Activated CD4-positive, alpha-beta T cell treated with anti-CD3 and anti-CD28 coated beads, Interleukin-2, amount 50 U/mL, for 4 hours (primary cell): Measurements from ENCODE around the gene RASGEF1C.

Source experiments
- DNase-seq, 2 experiments: peaks; one replicate each; pipeline ENCODE4 v3.0.0-alpha.2; 2020

The RASGEF1C gene

GRCh38 chr5:180079702-180080466 lies 129.1 kb downstream of the RASGEF1C start:
- DNase-seq, result no peak

DNA sequence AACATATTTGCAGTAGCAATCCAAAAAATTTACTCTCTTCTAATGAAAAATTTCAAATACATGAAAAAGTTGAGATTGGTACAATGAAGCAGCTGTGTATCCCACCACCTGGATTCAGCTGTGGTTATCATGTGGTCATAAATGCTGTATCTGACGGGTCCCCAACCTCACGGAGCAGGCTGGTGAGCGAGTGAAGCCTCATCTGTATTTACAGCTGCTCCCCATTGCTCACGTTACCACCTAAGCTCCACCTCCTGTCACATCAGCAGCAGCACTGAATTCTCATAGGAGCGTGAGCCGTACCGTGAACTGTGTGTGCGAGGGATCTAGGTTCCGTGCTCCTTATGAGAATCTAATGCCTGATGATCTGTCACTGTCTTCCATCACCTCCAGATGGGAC lies 130.7 kb downstream of the RASGEF1C start:
- no peak for DNase-seq

GRCh38 chr5:180077594-180078284 lies 131.3 kb downstream of the RASGEF1C start:
- no peak for DNase-seq

GRCh38 chr5:180075703-180076102 lies 133.3 kb downstream of the RASGEF1C start:
- DNase-seq, result no peak

- DNase-seq, result no peak
These were observed 134.5 kb downstream of the RASGEF1C start for GRCh38 chr5:180074462-180074861.

DNA sequence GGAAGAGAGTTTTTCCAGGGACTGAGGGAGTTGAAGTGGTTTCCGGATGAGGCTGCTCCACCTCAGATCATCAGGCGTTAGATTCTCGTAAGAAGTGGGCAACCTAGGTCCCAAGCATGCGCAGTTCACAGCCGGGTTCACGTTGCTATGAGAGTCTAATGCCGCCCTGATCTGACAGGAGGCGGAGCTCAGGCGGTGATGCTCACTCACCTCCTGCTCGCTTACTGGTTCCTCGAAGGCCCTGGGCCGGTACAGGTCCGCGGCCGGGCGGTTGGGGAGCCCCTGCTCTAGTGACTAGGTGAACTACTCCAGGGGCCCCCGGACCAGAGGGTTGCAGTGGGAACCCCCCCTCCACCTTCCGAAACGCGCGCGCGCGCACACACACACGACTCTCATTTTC lies 136.5 kb downstream of the RASGEF1C start:
- DNase-seq, result peak in 1 of 2 experiments; percentile 2

DNA sequence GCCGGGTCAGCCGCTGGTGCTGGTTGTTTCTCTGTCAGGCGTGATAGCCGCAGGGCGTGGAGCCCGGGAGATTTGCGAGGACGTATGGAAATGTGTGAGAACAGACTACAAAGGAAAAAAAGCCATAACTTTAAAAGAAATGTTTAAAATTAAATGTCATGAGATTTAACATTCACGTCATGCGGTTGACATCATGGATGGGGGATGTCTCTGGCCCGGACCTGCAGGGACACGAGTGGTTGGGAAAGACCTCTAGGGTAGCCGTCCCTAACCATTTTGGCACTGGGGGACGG lies 136.8 kb downstream of the RASGEF1C start:
- peak in 1 of 2 experiments; percentile 3 for DNase-seq

GRCh38 chr5:180071531-180072255 lies 137.3 kb downstream of the RASGEF1C start, which contains the start of gene RNF130:
TSS of gene RNF130 (minus strand) at chr5:180071759. CDS start at chr5:180071702, 57 bp downstream.
- peak; percentile 67 to 77 for DNase-seq

DNA sequence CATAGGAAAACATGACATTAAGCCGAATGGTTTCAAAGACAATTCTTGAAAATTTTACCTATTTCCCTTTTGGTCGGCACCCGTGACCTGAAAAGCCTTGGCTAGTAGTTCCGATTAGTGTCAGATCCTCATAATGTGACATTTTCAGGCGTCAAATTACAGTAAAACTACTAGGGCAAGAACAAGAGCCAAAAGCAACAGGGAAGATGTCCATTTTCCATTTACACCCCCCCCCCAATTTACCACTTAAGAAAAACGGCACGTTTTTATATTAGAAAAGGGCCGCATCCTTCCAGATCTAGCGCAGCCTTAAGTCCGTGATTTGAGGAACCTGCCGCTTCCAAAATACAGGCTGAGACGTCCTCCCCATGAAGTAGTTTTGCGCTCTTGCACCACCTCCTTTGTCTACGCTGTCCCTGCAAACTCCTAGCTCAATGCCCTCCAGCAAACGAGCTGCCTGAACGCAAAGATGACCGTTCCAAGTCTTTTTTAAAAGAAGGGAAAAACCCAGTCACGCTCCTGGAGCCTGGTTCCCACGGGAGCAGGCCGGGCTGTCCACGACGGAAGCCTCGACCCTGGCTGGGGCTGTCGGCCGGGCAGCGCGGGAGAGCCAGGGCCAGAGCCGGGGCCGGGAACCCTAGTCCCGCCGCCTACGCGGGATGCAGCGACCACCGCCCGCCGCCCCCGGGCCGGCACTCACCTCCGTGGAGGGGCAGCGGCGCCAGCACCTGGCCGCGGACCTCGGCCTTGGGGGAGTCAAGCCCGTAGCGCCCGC lies 138.1 kb downstream of the RASGEF1C start:
- no peak for DNase-seq

DNA sequence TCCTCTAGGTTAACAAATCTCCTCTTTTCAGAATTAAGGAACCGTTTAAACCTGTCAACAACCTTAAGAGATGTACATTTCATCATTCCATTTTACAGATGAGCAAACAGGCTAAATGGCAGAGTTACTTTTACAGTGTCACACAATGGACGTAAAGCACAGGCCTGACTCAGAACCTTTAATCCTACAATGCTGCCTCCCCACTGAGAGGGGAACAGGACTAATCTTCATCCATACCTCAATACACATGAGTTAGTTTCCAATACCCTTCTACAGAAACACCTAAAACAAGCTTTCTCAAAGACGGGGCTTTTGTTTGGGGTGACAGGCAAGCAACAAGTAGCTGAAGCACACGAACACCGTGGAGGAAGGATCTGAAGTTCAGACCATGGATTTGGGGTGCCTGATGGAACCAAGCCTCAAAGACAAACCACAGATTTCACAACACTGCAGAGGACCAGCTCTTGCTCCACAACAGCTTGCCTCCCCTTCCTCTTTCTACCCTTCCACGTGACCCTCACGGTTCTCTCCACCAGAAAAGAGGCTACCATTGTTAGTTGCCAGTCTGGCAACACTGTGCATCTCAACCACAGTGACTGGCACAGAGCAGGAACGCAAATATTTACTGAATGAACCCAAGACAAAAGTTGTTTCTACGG lies 139.3 kb downstream of the RASGEF1C start:
- DNase-seq, result no peak

DNA sequence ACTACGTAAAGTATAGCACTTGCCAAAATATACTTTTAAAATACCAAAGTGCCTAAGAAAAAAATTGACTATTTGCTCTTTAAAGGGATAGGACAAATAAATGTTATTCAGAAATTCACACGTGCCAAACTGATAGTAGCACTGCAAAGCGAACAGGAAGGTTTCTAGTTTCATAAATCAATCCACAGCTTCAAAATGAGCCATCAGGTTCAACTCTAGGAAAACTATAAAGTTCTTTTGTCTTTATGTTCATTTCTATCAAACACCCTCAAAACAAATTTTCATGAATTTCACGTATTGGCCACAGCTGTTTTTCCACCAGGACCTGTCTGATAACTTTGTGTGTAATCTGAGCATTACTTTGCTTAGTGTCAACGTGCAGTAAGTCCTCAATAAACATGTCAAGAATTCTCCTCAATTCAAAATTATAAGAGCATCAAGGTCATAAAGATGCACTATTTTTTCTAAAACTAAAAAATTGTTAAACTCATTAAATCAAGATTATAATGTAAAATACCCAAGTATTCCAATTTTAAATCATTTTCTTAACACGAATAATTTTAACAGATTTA lies 140.4 kb downstream of the RASGEF1C start:
- DNase-seq, result no peak

DNA sequence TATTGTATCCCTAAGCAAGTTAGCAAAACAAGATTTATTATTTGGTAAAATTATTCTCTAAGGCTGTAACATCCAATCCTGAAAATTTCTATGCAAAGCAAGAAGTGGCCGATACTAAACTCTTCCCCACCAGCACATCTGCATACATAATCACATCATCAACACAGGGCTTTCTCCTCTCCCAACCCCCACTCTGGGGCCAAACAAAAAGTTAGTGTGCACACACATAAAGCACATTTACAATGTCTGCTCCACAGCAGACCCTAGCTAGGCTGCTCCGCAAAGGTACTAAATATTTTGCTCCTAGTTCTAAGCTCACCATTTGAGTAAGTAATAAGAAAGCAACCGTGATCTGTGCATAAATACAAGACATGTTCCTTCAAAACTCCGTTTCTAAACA lies 141.0 kb downstream of the RASGEF1C start:
- no peak for DNase-seq

- no peak for DNase-seq
These were observed 148.8 kb downstream of the RASGEF1C start for GRCh38 chr5:180060192-180060591.

DNA sequence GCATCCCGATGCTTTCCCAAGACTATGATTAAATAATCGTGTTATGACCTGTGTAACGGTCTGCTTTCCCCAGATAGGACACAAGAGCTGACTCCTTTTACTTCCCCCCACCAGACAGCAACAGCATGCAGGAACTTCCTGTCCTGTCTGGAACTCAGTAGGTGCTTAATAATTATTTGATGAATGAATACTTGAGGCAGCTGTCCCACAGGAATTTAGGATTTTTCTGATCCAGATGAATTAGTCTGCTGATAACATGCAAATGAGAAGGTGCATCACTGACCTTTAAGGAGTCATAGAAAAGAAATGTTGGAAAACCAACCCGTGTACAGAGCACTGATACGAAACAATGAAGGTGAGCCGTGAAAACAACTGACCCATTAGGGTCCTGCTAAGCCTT lies 149.7 kb downstream of the RASGEF1C start:
- DNase-seq, result no peak

DNA sequence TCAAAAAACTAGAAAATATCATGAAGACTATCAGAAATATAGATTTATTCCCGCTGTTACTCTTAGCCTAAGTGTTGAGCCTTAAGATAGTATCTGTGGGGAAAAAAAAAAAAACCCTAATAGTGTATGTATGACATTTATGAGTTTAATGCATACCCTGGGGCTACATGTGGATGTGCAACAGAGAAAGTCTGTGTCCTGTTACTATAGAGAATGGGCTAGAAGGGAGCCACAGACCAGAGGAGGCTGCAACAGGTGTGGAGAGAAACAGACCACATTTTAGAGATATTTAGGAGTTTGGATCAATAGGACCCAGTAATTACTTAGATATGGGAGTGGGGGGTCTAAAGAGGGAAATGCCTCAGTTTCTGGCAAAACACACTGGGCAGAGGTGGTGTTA lies 152.9 kb downstream of the RASGEF1C start:
- DNase-seq, result no peak

DNA sequence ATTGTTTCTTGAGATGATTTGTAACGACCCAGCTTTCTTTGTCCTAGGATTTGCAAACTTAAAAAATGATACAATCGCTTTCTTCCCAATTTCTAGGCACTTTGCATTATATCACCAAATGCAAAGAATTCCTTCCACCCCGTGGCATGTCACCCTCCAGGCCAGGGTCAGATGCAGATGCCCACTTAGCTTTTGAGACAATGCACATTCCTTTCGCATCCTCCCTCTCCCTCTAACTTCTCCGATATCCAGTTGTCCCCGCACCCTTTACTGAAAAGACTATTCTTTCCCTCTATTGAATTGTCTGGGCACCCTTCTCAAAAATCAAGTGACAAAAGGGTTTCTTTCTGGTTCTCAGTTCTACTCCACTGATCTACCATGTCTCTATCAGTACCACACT lies 154.8 kb downstream of the RASGEF1C start:
- no peak for DNase-seq

GRCh38 chr5:180053061-180053602 lies 155.9 kb downstream of the RASGEF1C start:
- DNase-seq, result no peak

- no peak for DNase-seq
These were observed 156.7 kb downstream of the RASGEF1C start for GRCh38 chr5:180052211-180052818.
